Mucosa of descending colon (tissue), 3 donors: ENCODE measurements around the gene KRTAP4-3. TPM values are rescaled to one million over a fixed set of nuclear protein-coding genes. Genes with fewer than 3 reads are reported as not detected.
"Not testable (repeated sequence)": the region's sequence is repeated elsewhere in the genome, so short reads cannot be mapped to it uniquely, and the experiment has no call there.

ENCODE experiments used
- ATAC-seq: fragments of 200-7000 bp; cut with Tn5 transposase; one replicate; pipeline ENCODE4 v1.9.1; 2020; ENCODE audit warnings: mild to moderate bottlenecking, moderate library complexity
- DNase-seq, 3 donors: peaks; one replicate each; pipeline ENCODE4 v3.0.0-alpha.2; 2020
- H3K36me3 ChIP-seq: fragments of 200-600 bp; one replicate; pipeline ENCODE4 v1.8.0; 2021; ENCODE audit warnings: low read depth, mild to moderate bottlenecking
- H3K4me1 ChIP-seq: fragments of 200-600 bp; one replicate; pipeline ENCODE4 v1.8.0; 2021; ENCODE audit warnings: low read depth, mild to moderate bottlenecking
- H3K4me3 ChIP-seq: fragments of 200-600 bp; one replicate; pipeline ENCODE4 v1.8.0; 2021; ENCODE audit warnings: mild to moderate bottlenecking
- H3K9me3 ChIP-seq: fragments of 200-600 bp; one replicate; pipeline ENCODE4 v1.8.0; 2021; ENCODE audit warnings: mild to moderate bottlenecking
- intact Hi-C, 2 donors: fragments of 100-400 bp; cut with DNase I in 1 of 2; cut with micrococcal nuclease in 1 of 2; formaldehyde crosslinking; loops; one replicate each; pipeline versions ENCODE4 v1.11.0 to v1.11.1; 2022; cut with DNase I, micrococcal nuclease
- total RNA-seq, 3 donors: library from RNA; stranded (reverse); fragmentation: NEBNext Ultra II Directional in 2 of 3; extraction: Animal tissue kit (Norgen Biotek cat#: 25700) in 2 of 3; gene quantifications; one replicate each; pipeline versions ENCODE4 v1.2.1 to v1.2.4, GENCODE V29; 2021 to 2023
- TF ChIP-seq, protein P1 (sequence below): fragments of 200-600 bp; IDR thresholded peaks from one replicate; pipeline ENCODE4 v1.8.0; 2022; ENCODE audit warnings: antibody characterized with exemption, mild to moderate bottlenecking
- donor health status: DM: no; HTN: no; CAD: no; lungs with moderate emphysema.
- donor health status: DM: no; HTN: no; CAD: no.
- donor health status: DM: no; HTN: yes; CAD: no.

The KRTAP4-3 gene
- total RNA-seq, 3 donors from 2014 or later = not detected

DNA sequence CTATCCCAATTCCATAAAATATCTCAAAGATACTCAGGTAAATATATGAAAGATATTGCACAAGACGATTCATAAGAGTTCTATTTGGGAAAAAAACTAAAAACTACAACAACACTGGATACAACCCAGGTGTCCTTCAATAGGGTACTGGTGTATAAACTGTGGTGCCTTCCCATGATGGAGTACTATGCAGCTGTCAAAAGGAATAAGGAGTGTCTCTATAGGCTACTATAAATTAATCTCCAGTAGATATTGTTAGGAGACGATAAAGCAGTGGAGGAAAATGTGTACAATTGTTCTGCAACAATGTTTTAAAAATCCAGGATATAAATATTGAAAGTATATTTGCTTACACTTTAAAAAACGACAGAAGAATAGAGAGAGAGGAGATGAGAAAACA lies 41.6 kb downstream of the KRTAP4-3 start:
- DNase-seq = no peak
- TF ChIP-seq, protein P1, sequence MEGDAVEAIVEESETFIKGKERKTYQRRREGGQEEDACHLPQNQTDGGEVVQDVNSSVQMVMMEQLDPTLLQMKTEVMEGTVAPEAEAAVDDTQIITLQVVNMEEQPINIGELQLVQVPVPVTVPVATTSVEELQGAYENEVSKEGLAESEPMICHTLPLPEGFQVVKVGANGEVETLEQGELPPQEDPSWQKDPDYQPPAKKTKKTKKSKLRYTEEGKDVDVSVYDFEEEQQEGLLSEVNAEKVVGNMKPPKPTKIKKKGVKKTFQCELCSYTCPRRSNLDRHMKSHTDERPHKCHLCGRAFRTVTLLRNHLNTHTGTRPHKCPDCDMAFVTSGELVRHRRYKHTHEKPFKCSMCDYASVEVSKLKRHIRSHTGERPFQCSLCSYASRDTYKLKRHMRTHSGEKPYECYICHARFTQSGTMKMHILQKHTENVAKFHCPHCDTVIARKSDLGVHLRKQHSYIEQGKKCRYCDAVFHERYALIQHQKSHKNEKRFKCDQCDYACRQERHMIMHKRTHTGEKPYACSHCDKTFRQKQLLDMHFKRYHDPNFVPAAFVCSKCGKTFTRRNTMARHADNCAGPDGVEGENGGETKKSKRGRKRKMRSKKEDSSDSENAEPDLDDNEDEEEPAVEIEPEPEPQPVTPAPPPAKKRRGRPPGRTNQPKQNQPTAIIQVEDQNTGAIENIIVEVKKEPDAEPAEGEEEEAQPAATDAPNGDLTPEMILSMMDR = no peak
- H3K4me1 ChIP-seq = no peaks in the 10 kb centered on the region
- intact Hi-C loops = no loop called here
- no peak for ATAC-seq
- no peaks in the 10 kb centered on the region for H3K36me3 ChIP-seq
- no peak overlapping the region for H3K4me3 ChIP-seq
- H3K9me3 ChIP-seq = no peaks in the 10 kb centered on the region

DNA sequence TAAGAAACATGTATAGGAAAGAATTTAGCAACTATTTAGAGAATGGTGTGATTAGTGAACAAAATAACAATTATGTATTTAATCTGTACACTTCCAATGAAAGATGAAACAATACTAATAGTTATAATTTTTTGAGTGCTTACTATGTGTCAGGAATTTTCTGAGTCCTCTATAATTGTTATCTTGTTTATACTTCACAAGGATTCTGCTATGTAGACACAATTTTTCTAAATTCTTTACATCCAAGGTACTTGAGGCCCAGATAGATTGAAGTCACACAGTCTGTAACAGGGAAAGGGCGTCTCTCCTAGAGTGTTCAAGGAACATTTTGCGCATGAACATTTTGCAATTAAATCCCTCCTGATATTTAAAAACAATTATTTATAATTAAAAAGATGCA lies 43.0 kb downstream of the KRTAP4-3 start:
- Histone ChIP-seq H3K36me3 (no peaks in the 10 kb centered on the region), H3K4me3 (no peak overlapping the region), H3K4me1 (no peaks in the 10 kb centered on the region), H3K9me3 (no peaks in the 10 kb centered on the region)
- DNase-seq (no peak), ATAC-seq (no peak)
- intact Hi-C loops = no loop called here
- TF ChIP-seq, protein P1 = no peak

DNA sequence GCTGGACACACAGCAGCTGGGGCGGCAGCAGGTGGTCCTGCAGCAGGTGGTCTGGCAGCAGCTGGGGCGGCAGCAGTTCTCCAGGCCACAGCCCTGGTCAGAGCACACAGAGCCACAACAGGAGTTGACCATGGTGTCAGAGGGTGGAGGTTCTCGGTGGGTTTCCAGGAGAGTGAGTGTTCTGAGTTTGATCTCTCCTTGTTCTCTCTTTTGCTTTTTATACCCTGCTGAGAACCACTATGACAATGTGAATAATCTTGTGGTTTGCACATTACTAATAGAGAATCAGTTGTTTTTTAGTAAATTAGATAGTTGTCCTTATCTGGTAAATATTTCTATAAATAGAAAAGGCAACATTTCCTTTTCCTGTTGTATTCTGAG lies 44.0 kb downstream of the KRTAP4-3 start, which contains the start of gene KRTAP4-12:
Gene KRTAP4-12, minus strand, starts transcription at position 192 of the 381 bp plus-strand sequence. Its CDS starts 60 bp downstream, at position 132.
- H3K9me3 ChIP-seq, intact Hi-C loops, DNase-seq, H3K4me3 ChIP-seq, H3K36me3 ChIP-seq, ATAC-seq, H3K4me1 ChIP-seq: not testable (repeated sequence)

DNA sequence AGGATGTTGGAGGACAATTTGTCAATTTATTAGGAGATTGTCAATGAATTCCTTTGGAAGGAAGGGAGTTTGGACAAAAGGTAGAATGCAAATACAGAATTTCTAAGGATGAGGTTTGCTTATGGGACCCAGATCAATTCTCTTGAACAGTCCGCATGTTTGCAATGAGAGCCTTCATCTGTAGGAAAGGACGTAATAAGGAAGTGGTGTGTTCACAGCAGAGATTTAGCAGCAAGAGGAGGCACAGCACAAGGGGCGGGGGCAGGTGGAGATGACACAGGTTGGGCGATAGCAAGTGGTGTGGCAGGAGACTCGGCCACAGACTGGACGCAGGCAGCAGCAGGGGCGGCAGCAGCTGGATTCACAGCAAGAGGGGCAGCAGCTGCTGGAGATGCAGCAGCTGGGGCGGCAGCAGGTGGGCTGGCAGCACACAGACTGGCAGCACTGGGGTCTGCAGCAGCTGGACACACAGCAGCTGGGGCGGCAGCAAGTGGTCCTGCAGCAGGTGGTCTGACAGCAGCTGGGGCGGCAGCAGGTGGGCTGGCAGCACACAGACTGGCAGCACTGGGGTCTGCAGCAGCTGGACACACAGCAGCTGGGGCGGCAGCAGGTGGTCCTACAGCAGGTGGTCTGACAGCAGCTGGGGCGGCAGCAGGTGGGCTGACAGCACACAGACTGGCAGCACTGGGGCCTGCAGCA lies 44.6 kb downstream of the KRTAP4-3 start:
- H3K4me3 ChIP-seq, ATAC-seq, intact Hi-C loops: not testable (repeated sequence)

DNA sequence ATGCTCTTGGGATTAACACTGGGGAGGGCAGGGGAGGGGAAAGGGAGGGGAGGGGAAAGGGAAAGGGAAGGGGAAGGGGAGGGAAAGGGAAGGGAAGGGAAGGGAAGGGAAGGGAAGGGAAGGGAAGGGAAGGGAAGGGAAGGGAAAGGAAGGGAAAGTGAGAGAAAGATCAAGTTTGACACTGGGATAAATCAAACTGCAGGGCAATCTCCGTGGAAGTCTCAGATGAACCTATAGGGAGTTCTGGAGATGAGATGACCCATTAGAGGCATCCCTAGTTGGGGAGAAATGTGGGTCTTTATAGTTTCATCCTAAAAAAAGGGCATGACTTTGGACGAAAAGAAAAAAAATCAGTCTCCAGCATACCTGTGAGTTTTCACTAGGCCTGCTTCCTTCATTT lies 46.3 kb downstream of the KRTAP4-3 start:
- Histone ChIP-seq H3K4me1 (no peaks in the 10 kb centered on the region), H3K36me3 (no peaks in the 10 kb centered on the region), H3K9me3 (no peaks in the 10 kb centered on the region), H3K4me3 (no peak overlapping the region)
- DNase-seq = no peak
- no peak for ATAC-seq
- intact Hi-C loops = no loop called here
- TF ChIP-seq, protein P1 = no peak

More for the DNA sequence above, 44.6 kb downstream of the KRTAP4-3 start:
- H3K36me3 ChIP-seq, DNase-seq, H3K4me1 ChIP-seq, H3K9me3 ChIP-seq: not testable (repeated sequence)

DNA sequence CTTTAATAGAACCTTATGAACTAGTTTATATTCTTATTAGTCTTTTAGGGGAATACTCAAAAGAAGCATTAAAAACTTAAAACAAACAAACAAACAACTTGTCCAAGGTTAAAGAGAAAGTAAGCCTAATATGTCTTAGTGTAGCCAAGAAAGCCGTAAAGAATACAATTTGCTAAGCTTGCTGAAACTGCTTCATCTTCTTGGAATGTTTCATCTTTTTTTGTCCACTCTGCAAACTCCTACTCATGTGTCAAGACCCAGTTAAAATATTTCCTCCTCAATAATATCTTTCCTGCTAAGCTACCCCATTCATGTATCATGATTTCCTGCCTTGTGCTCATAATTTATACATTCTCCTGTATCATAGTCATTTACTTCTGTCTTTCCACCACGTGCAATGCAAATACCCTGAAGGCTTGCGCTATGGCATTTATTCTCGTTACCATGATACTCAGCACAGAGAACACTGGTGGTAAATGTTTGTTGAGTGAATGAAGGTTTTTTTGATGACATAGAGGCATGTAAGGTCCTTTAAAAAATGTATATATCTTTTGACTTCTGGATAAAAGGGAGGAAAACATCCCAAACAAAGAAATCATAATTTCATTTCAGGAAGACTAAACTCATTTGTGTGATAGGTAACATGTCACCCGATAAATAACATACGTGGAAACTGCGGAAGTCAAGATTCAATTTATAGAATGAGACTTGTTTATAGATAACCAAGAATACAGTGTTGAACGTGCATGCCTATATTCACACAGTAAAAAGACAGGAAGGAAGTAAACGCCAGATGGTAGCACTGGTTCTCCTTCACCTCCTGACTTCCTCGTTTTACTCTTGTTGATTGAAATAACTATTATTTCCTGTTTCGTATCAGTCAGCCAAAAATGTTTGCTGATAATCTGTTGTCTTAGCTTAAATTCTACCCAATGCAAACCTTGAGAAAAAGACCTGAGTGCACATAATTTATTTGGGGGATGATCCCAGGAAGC lies 48.0 kb downstream of the KRTAP4-3 start:
- intact Hi-C loops, H3K4me1 ChIP-seq, H3K36me3 ChIP-seq, H3K4me3 ChIP-seq, H3K9me3 ChIP-seq: not testable (repeated sequence)
- DNase-seq = peak in 1 of 3 donors; percentile 5
- peak; percentile 44 for ATAC-seq

DNA sequence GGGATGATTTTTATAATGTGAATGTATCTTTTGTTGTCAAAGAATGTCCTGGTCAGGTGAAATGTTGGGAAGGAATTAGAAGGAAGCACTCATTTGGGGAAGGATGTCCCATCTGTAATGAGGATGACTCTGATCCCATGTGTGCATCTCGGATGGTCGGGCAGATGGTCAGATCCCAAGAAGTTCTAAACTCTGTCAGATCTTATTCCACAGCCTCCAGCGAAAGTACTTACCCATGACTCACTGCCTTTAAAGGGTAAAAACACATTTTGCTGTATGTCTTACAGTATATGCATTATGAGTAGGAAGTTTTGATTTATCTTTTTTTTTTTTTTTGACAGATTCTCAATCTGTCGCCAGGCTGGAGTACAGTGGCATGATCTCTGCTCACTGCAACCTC lies 49.3 kb downstream of the KRTAP4-3 start:
- no peaks in the 10 kb centered on the region for H3K36me3 ChIP-seq
- intact Hi-C loops = no loop called here
- no peaks in the 10 kb centered on the region for H3K9me3 ChIP-seq
- no peak for ATAC-seq
- TF ChIP-seq, protein P1 = no peak
- no peak overlapping the region for H3K4me3 ChIP-seq
- H3K4me1 ChIP-seq = no peaks in the 10 kb centered on the region
- no peak for DNase-seq

DNA sequence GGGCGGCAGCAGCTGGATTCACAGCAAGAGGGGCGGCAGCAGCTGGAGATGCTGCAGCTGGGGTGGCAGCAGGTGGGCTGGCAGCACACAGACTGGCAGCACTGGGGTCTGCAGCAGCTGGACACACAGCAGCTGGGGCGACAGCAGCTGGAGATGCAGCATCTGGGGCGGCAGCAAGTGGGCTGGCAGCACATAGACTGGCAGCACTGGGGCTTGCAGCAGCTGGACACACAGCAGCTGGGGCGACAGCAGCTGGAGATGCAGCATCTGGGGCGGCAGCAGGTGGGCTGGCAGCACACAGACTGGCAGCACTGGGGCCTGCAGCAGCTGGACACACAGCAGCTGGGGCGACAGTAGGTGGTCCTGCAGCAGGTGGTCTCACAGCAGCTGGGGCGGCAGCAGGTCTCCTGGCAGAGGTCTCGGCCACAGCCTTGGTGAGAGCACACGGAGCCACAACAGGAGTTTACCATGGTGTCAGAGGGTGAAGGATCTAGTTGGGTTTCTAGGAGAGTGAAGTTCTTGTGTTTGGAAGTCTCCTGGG lies 50.1 kb downstream of the KRTAP4-3 start, which contains the start of gene KRTAP4-11:
Gene KRTAP4-11, minus strand, starts transcription at position 528 of the 541 bp plus-strand sequence. Its CDS starts 58 bp downstream, at position 470.
- intact Hi-C loops, H3K4me3 ChIP-seq, H3K9me3 ChIP-seq, H3K4me1 ChIP-seq, ATAC-seq, DNase-seq, H3K36me3 ChIP-seq: not testable (repeated sequence)
